Measurements from ENCODE around the gene CCDC93. TPM values are rescaled to one million over a fixed set of nuclear protein-coding genes. Genes with fewer than 3 reads are reported as not detected.

The CCDC93 gene
- total and polyA plus RNA-seq, 10 of the 15 experiments (the other 5 are each of a cell fraction or from before 2014, with no cell fraction given) = 3.6 to 27.2 (median 13.5) TPM

DNA sequence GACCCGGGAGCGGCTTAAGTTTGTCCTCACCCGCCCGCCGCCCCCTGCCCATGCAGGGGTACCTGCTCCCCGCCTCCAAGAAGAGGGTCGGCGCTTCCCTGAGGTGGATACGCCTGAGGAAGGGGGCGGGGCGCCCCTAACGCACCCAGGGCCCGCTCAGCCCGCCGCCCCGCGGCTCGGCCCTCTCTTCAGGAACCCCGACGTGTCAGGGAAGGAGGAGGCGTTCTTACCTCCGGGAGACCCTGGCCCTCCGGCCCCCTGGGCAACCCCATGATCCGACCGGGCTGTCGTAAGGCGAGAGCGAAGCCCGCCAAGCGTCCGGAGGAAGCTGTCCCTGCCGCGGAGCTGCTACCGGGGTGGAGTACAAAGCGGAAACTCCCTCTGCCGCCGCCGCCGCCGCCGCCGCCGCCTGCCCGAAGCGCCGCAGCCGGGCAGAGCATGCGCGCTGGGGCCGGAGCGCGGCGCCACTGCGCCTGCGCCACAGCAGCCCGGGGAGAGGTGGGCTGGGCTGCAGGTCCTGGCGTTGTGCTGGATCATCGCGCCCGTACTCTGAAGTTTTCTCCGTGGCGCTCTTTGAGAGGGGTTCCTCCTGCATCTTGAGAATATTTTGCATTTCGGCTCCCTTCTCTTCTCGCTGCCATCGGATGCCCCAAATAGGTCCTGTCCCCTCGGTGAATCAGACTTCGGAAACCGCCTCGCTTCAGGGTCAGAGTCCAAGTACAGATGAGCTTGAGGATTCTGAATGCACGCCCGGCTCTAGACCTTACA, at the start of gene CCDC93 (continued):
- no peak for TF ChIP-seq EP300 (IDR thresholded peaks at IDR 0.05; ENCODE audit: borderline replicate concordance in 1 of 2, control insufficient read depth in 1 of 2, low read depth in 2 of 2, low read length in 2 of 2)

DNA sequence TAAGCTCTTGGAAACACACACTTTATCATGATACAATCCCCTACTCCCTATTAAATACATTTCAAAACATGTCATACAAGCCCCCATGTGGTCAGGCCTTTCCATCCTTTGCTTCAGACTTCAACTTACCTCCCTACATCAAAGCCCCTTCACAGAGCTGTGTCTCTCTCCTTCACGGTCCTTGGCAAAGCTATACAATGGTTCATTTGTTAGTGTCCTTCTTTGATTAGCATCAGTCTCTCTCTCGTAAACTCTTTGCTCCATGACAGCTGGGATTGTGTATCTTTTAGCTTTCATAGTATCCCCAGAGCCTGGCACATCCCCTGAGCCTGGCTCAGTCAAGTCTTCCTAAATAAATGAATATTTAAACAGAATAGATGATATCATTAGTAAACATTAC, 48.8 kb upstream of the CCDC93 start:
- CTCF ChIA-PET = interaction anchor here (0.6 to 19.8 kb wide), 13 partner anchors 8 to 223 kb away, joined by 3 to 626 read pairs (median 8); no protein-coding TSS in a partner anchor
- WGBS (ENCODE audit: insufficient coverage, insufficient replicate concordance, low lambda C conversion rate, missing lambda C conversion rate) = 52% methylated on average over 2 of the region's 2 CpGs
- no peak overlapping the region for H2AFZ ChIP-seq (ENCODE audit: control insufficient read depth, low read depth, low read length)
- intact Hi-C loops (cut with micrococcal nuclease; ENCODE audit: unreplicated experiment) (loop anchor here (10.0 kb wide), 1 partner anchor 248 kb away; the partner anchor contains the start of gene DDX18), in situ Hi-C loops (cut with MboI) (no loop called here)
- SMC1A ChIA-PET (ENCODE audit: uncharacterized antibody, unreplicated experiment) = interaction anchor here (0.7 to 11.4 kb wide), 10 partner anchors 10 to 102 kb away, joined by 3 to 358 read pairs (median 12); partner anchors contain the start of gene INSIG2
- no peaks in the 10 kb centered on the region for H3K36me3 ChIP-seq (ENCODE audit: control insufficient read depth in 2 of 2, insufficient read depth in 2 of 2, low read length in 1 of 2)
- no peaks in the 10 kb centered on the region for H3K9me3 ChIP-seq (replicated peaks; ENCODE audit: control insufficient read depth, insufficient read depth, low read length)
- H3K4me1 ChIP-seq (ENCODE audit: control insufficient read depth, insufficient read depth, low read length) = peaks cover 21% of the 10 kb centered on the region
- no peak overlapping the region for H3K27ac ChIP-seq (ENCODE audit: control insufficient read depth, insufficient read depth)
- ATAC-seq (no peak), FAIRE-seq (no peak), DNase-seq (ENCODE audit: low read depth, low spot score) (no peak)
- RAD21 ChIA-PET (ENCODE audit: unreplicated experiment) = interaction anchor here (1.1 to 9.8 kb wide), 5 partner anchors 13 to 60 kb away, joined by 3 to 266 read pairs (median 4); no protein-coding TSS in a partner anchor
- H3K9ac ChIP-seq (ENCODE audit: control insufficient read depth, insufficient read depth, low read length) = no peak overlapping the region
- H4K20me1 ChIP-seq (ENCODE audit: control insufficient read depth, insufficient read depth) = no peaks in the 10 kb centered on the region; the same call in 1 of the 2 replicates
- no peaks in the 10 kb centered on the region for H3K79me2 ChIP-seq (ENCODE audit: control insufficient read depth, insufficient read depth, low read length)
- POLR2A ChIA-PET = no interaction called here
- H3K27me3 ChIP-seq (replicated peaks in 1 of 2; ENCODE audit: control insufficient read depth in 2 of 2, insufficient read depth in 2 of 2, low read length in 1 of 2) = no peaks in the 10 kb centered on the region
- H3K4me3 ChIP-seq = no peak overlapping the region
- H3K4me2 ChIP-seq (ENCODE audit: control insufficient read depth, insufficient read depth) = no peak overlapping the region
- no TSS peak for BruUV-seq (replicated peaks)
- TF ChIP-seq RCOR1 (conservative IDR thresholded peaks at IDR 0.05; ENCODE audit: low read depth, low read length) (no peak), GATAD2B (conservative IDR thresholded peaks at IDR 0.05; ENCODE audit: low read depth) (no peak), MEF2A (IDR thresholded peaks at IDR 0.05; ENCODE audit: insufficient read depth, low read depth, low read length) (no peak), CBX5 (IDR thresholded peaks at IDR 0.05; ENCODE audit: low read depth) (no peak), SREBF2 (IDR thresholded peaks at IDR 0.05; ENCODE audit: low read length) (no peak), FOXM1 (IDR thresholded peaks at IDR 0.05; ENCODE audit: low read depth, low read length) (no peak)

Measured in GM12878 (cell line).